NCI-H2196 (cell line): ENCODE results near the gene KLHL11.
"Not testable (repeated sequence)": the region's sequence is repeated elsewhere in the genome, so short reads cannot be mapped to it uniquely, and the experiment has no call there.

Source experiments
- DNase-seq: peaks from one replicate; lab custom pipeline; 2025; ENCODE audit not compliant: unreplicated experiment; lab: John Stamatoyannopoulos, UW

KLHL11 gene

GRCh38 chr17:41891135-41892020 is 26.2 kb upstream of the KLHL11 start:
- DNase-seq, result no peak

GRCh38 chr17:41888332-41888965 is 23.2 kb upstream of the KLHL11 start:
- no peak for DNase-seq

GRCh38 chr17:41885733-41886132 is 20.5 kb upstream of the KLHL11 start:
- DNase-seq, result no peak

GRCh38 chr17:41882756-41883155 is 17.5 kb upstream of the KLHL11 start:
- no peak for DNase-seq

- no peak for DNase-seq
Measured at GRCh38 chr17:41880130-41880529, 14.9 kb upstream of the KLHL11 start.

GRCh38 chr17:41874293-41874670 is 9.1 kb upstream of the KLHL11 start:
- not testable (repeated sequence) for DNase-seq

- no peak for DNase-seq
Measured at GRCh38 chr17:41873559-41874292, 8.5 kb upstream of the KLHL11 start.

GRCh38 chr17:41871789-41872188 is 6.6 kb upstream of the KLHL11 start:
- DNase-seq, result no peak

- no peak for DNase-seq
Measured at GRCh38 chr17:41870627-41871026, 5.4 kb upstream of the KLHL11 start.

GRCh38 chr17:41870097-41870496 is 4.9 kb upstream of the KLHL11 start:
- no peak for DNase-seq

GRCh38 chr17:41869426-41869825 is 4.2 kb upstream of the KLHL11 start:
- no peak for DNase-seq

- no peak for DNase-seq
Measured at GRCh38 chr17:41868568-41868967, 3.3 kb upstream of the KLHL11 start.

GRCh38 chr17:41865596-41865893 is 322 bp upstream of the KLHL11 start:
- DNase-seq, result no peak

GRCh38 chr17:41864498-41864835 is 756 bp downstream of the KLHL11 start:
- DNase-seq, result no peak

GRCh38 chr17:41863074-41863848 is 2.0 kb downstream of the KLHL11 start:
- no peak for DNase-seq

GRCh38 chr17:41860254-41860931 is 4.8 kb downstream of the KLHL11 start:
- DNase-seq, result no peak

GRCh38 chr17:41851382-41851781 is 13.8 kb downstream of the KLHL11 start:
- not testable (repeated sequence) for DNase-seq

- no peak for DNase-seq
Measured at GRCh38 chr17:41849251-41849990, 15.8 kb downstream of the KLHL11 start.

- no peak for DNase-seq
Measured at GRCh38 chr17:41848788-41849187, 16.4 kb downstream of the KLHL11 start.

GRCh38 chr17:41844971-41845370 is 20.3 kb downstream of the KLHL11 start:
- DNase-seq, result no peak
